GM12878 (cell line): ENCODE measurements around the gene SMPD2. TPM values are rescaled to one million over a fixed set of nuclear protein-coding genes. Genes with fewer than 3 reads are reported as not detected.

Source experiments
- ATAC-seq: fragments of 200-7000 bp; cut with Tn5 transposase; 3 replicates; pipeline ENCODE4 v1.9.1; 2020; ENCODE audit warnings: mild to moderate bottlenecking, moderate library complexity
- BruUV-seq: library from RNA; stranded (reverse); fragments of 400-500 nt; replicated peaks from 2 replicates; lab custom pipeline; 2021; lab: Mats Ljungman, UMichigan
- CTCF ChIA-PET: fragments of 300-600 bp; sonication (Branson Sonifier 250); formaldehyde crosslinking; extraction: SDS; loops from one replicate; lab custom pipeline; 2021; ENCODE audit warnings: inconsistent platforms; lab: Yijun Ruan, JAX
- POLR2A ChIA-PET: fragments of 350-600 bp; formaldehyde crosslinking; extraction: SDS; loops from one replicate; lab custom pipeline; 2021; ENCODE audit warnings: inconsistent platforms; lab: Charles Lee
- RAD21 ChIA-PET: fragments of 300-600 bp; sonication (Branson Sonifier 250); formaldehyde crosslinking; loops from one replicate; lab custom pipeline; 2023; ENCODE audit warnings: antibody characterized with exemption; ENCODE audit not compliant: unreplicated experiment; lab: Charles Lee
- SMC1A ChIA-PET: fragments of 300-600 bp; sonication (Branson Sonifier 250); formaldehyde crosslinking; loops from one replicate; lab custom pipeline; 2023; ENCODE audit not compliant: unreplicated experiment, uncharacterized antibody; lab: Charles Lee
- DNase-seq: peaks from one replicate; pipeline ENCODE4 v3.0.0-alpha.2; 2011; ENCODE audit warnings: low read depth, low spot score
- FAIRE-seq: peaks from 3 replicates; lab custom pipeline; 2011; peaks lifted over from hg19 to GRCh38; lab: Jason Lieb, UNC
- H2AFZ ChIP-seq: 2 replicates; pipeline ENCODE4 v1.6.0; 2011; ENCODE audit warnings: low read depth, low read length, control low read depth; ENCODE audit not compliant: control insufficient read depth
- H3K27ac ChIP-seq: 2 replicates; pipeline ENCODE4 v1.5.1; 2011; ENCODE audit warnings: control low read depth; ENCODE audit not compliant: control insufficient read depth, insufficient read depth
- H3K27me3 ChIP-seq, 2 experiments: replicated peaks in 1 of 2; 2 replicates each; pipeline versions ENCODE4 v1.6.0 to v1.6.1; 2011; ENCODE audit warnings: low read length in 1 of 2; ENCODE audit not compliant: control insufficient read depth in 2 of 2, insufficient read depth in 2 of 2
- H3K36me3 ChIP-seq, 2 experiments: 2 replicates each; pipeline ENCODE4 v1.5.1; 2011; ENCODE audit warnings: low read length in 1 of 2; ENCODE audit not compliant: control insufficient read depth in 2 of 2, insufficient read depth in 2 of 2
- H3K4me1 ChIP-seq: 2 replicates; pipeline ENCODE4 v1.6.1; 2011; ENCODE audit warnings: mild to moderate bottlenecking, low read length, moderate library complexity, mixed read lengths; ENCODE audit not compliant: control insufficient read depth, insufficient read depth
- H3K4me2 ChIP-seq: 2 replicates; pipeline ENCODE4 v1.6.0; 2011; ENCODE audit warnings: control low read depth; ENCODE audit not compliant: control insufficient read depth, insufficient read depth
- H3K4me3 ChIP-seq: fragments of 200-600 bp; sonication (generic); 2 replicates; pipeline ENCODE4 v1.5.1; 2016
- H3K79me2 ChIP-seq: 2 replicates; pipeline ENCODE4 v1.6.0; 2011; ENCODE audit warnings: low read length; ENCODE audit not compliant: control insufficient read depth, insufficient read depth
- H3K9ac ChIP-seq: 2 replicates; pipeline ENCODE4 v1.8.0; 2011; ENCODE audit warnings: low read length, control low read depth, mixed read lengths; ENCODE audit not compliant: control insufficient read depth, insufficient read depth
- H3K9me3 ChIP-seq: replicated peaks from 3 replicates; pipeline ENCODE4 v1.5.1; 2011; ENCODE audit warnings: mild to moderate bottlenecking, low read length; ENCODE audit not compliant: control insufficient read depth, insufficient read depth
- H4K20me1 ChIP-seq: 2 replicates; pipeline ENCODE4 v1.6.0; 2011; ENCODE audit not compliant: control insufficient read depth, insufficient read depth
- BACH1 ChIP-seq: fragments of 450-650 bp; IDR thresholded peaks from 2 replicates; pipeline ENCODE4 v1.6.1; 2017; ENCODE audit warnings: mild to moderate bottlenecking, borderline replicate concordance
- BMI1 ChIP-seq: fragments of 450-650 bp; IDR thresholded peaks from 2 replicates; pipeline ENCODE4 v1.6.1; 2016; ENCODE audit warnings: mild to moderate bottlenecking, moderate library complexity, borderline replicate concordance
- CHD4 ChIP-seq: fragments of 200-600 bp; sonication (generic); IDR thresholded peaks from 2 replicates; pipeline ENCODE4 v1.6.1; 2016; ENCODE audit warnings: mild to moderate bottlenecking
- EGR1 ChIP-seq, 2 experiments: IDR thresholded peaks; 1 replicate in 1 of 2; 2 replicates in 1 of 2; pipeline ENCODE4 v1.6.1; 2011 to 2012; ENCODE audit warnings: low read depth in 2 of 2, low read length in 2 of 2, borderline replicate concordance in 1 of 2, mild to moderate bottlenecking in 1 of 2, moderate library complexity in 1 of 2
- ESRRA ChIP-seq: IDR thresholded peaks from 2 replicates; pipeline ENCODE4 v1.6.1; 2012; ENCODE audit warnings: mild to moderate bottlenecking, low read length, improper control_type of control experiment
- EZH2 ChIP-seq: IDR thresholded peaks from 2 replicates; pipeline ENCODE4 v1.6.1; 2012; ENCODE audit warnings: low read depth, mild to moderate bottlenecking, control low read depth, inconsistent platforms, low read length, borderline replicate concordance; ENCODE audit not compliant: control insufficient read depth
- HDGF ChIP-seq: fragments of 450-650 bp; IDR thresholded peaks from 2 replicates; pipeline ENCODE4 v1.6.1; 2016; ENCODE audit warnings: antibody characterized with exemption
- KAT2A ChIP-seq: conservative IDR thresholded peaks from 2 replicates; pipeline ENCODE4 v1.6.1; 2011; ENCODE audit warnings: low read depth, low read length; ENCODE audit not compliant: control insufficient read depth
- KLF5 ChIP-seq: fragments of 450-650 bp; IDR thresholded peaks from 2 replicates; pipeline ENCODE4 v1.6.1; 2014; ENCODE audit warnings: mild to moderate bottlenecking; ENCODE audit not compliant: partially characterized antibody
- LARP7 ChIP-seq: fragments of 450-650 bp; IDR thresholded peaks from 2 replicates; pipeline ENCODE4 v1.6.1; 2017; ENCODE audit warnings: mild to moderate bottlenecking
- MTA3 ChIP-seq: IDR thresholded peaks from 2 replicates; pipeline ENCODE4 v1.6.1; 2012; ENCODE audit warnings: low read length, inconsistent platforms, borderline replicate concordance
- MYC ChIP-seq: IDR thresholded peaks from 2 replicates; pipeline ENCODE4 v1.6.1; 2011; ENCODE audit warnings: mild to moderate bottlenecking, low read length, moderate library complexity, inconsistent platforms; ENCODE audit not compliant: insufficient read depth, insufficient replicate concordance, insufficient read length, severe bottlenecking
- NFYA ChIP-seq: IDR thresholded peaks from 2 replicates; pipeline ENCODE4 v1.6.1; 2011; ENCODE audit warnings: low read depth, mild to moderate bottlenecking, low read length, improper control_type of control experiment, borderline replicate concordance
- NRF1 ChIP-seq: conservative IDR thresholded peaks from 2 replicates; pipeline ENCODE4 v1.6.1; 2011; ENCODE audit warnings: mild to moderate bottlenecking, low read depth, low read length, improper control_type of control experiment
- PAX5 ChIP-seq: IDR thresholded peaks from 2 replicates; pipeline ENCODE4 v1.6.1; 2011; ENCODE audit warnings: low read depth, low read length, borderline replicate concordance
- POU2F2 ChIP-seq: IDR thresholded peaks from 3 replicates; pipeline ENCODE4 v1.6.1; 2011; ENCODE audit warnings: low read depth, mild to moderate bottlenecking, low read length, borderline replicate concordance
- SIX5 ChIP-seq: IDR thresholded peaks from 2 replicates; pipeline ENCODE4 v1.6.1; 2011; ENCODE audit warnings: mild to moderate bottlenecking, low read depth, low read length, moderate library complexity; ENCODE audit not compliant: severe bottlenecking
- SMC3 ChIP-seq: IDR thresholded peaks from 2 replicates; pipeline ENCODE4 v1.6.1; 2011; ENCODE audit warnings: low read length, improper control_type of control experiment, borderline replicate concordance
- SUPT20H ChIP-seq: IDR thresholded peaks from 2 replicates; pipeline ENCODE4 v1.6.1; 2011; ENCODE audit warnings: low read depth, mild to moderate bottlenecking, low read length, moderate library complexity, borderline replicate concordance; ENCODE audit not compliant: control insufficient read depth
- TCF3 ChIP-seq: IDR thresholded peaks from 2 replicates; pipeline ENCODE4 v1.6.1; 2012; ENCODE audit warnings: low read depth, mild to moderate bottlenecking, low read length, borderline replicate concordance; ENCODE audit not compliant: insufficient read depth
- WGBS: methylation state at CpG from one replicate; pipeline ENCODE4 v1.1.6; 2016; ENCODE audit warnings: low lambda C conversion rate; ENCODE audit not compliant: insufficient replicate concordance, insufficient coverage; ENCODE audit errors: missing lambda C conversion rate; 5-methylcytosine and 5-hydroxymethylcytosine counted together
- in situ Hi-C: fragments of 300-500 bp; cut with MboI; formaldehyde crosslinking; loops from 9 replicates; pipeline ENCODE4 v1.14.3; 2018; ENCODE audit warnings: mixed read lengths
- intact Hi-C: fragments of 100-400 bp; cut with micrococcal nuclease; formaldehyde crosslinking; loops from one replicate; pipeline ENCODE4 v1.14.2; 2022; ENCODE audit not compliant: unreplicated experiment
- polyA plus RNA-seq, 11 experiments: library from polyadenylated mRNA; depleted of rRNA in 4 of 11; unstranded in 6 of 11; stranded (reverse) in 5 of 11; fragments of >200 nt; fragmentation: Nextera tagmentation in 4 of 11; fragmentation: Illumina TruSeq in 1 of 11; extraction: Ambion mirVana in 4 of 11; extraction: Trizol in 1 of 11; gene quantifications; 1 replicate in 1 of 11; 2 replicates in 10 of 11; pipeline versions ENCODE4 v1.2.1 to v1.2.3, GENCODE V29; 2011 to 2016; ENCODE audit warnings: inconsistent platforms in 2 of 11, missing spikeins in 2 of 11, low read depth in 1 of 11
- total RNA-seq, 4 experiments: library from RNA; depleted of rRNA in 3 of 4; stranded (reverse); fragments of >200 nt in 3 of 4; fragmentation: Illumina TruSeq in 1 of 4; extraction: Trizol in 1 of 4; gene quantifications; 2 replicates each; pipeline versions ENCODE4 v1.2.1 to v1.2.3, GENCODE V29; 2013 to 2021

Gene SMPD2
- total and polyA plus RNA-seq, 10 of the 15 experiments (the other 5 are each of a cell fraction or from before 2014, with no cell fraction given) = 0.06 to 15.4 (median 9.7) TPM

GRCh38 chr6:109393886-109394281, 46.6 kb upstream of the SMPD2 start:
- H3K9ac ChIP-seq = no peak overlapping the region
- no peak overlapping the region for H3K4me2 ChIP-seq
- WGBS = 52% methylated on average over 2 of the region's 2 CpGs
- H3K9me3 ChIP-seq = no peaks in the 10 kb centered on the region
- in situ Hi-C loops = no loop called here
- BruUV-seq = no TSS peak
- no peak overlapping the region for H3K27ac ChIP-seq
- CTCF ChIA-PET = interaction anchor here (1.1 kb wide), 1 partner anchor 9 kb away, joined by 3 read pairs; no protein-coding TSS in a partner anchor
- no peak overlapping the region for H3K4me3 ChIP-seq
- ATAC-seq = no peak
- SMC1A ChIA-PET = interaction anchor here (1.4 to 1.8 kb wide), 2 partner anchors 10 to 206 kb away, joined by 5 to 8 read pairs; no protein-coding TSS in a partner anchor
- no peaks in the 10 kb centered on the region for H4K20me1 ChIP-seq
- no peaks in the 10 kb centered on the region for H3K36me3 ChIP-seq
- DNase-seq = no peak
- no peaks in the 10 kb centered on the region for H3K79me2 ChIP-seq
- intact Hi-C loops = no loop called here
- peaks cover 3% of the 10 kb centered on the region; the same call in 1 of the 2 replicates for H3K4me1 ChIP-seq
- H2AFZ ChIP-seq = no peak overlapping the region
- POLR2A ChIA-PET = interaction anchor here (0.7 kb wide), 1 partner anchor 60 kb away, joined by 5 read pairs; no protein-coding TSS in a partner anchor
- no peaks in the 10 kb centered on the region for H3K27me3 ChIP-seq
- RAD21 ChIA-PET = interaction anchor here (1.2 to 1.4 kb wide), 2 partner anchors 10 to 206 kb away, joined by 3 read pairs; no protein-coding TSS in a partner anchor
- no peak for FAIRE-seq
- TF ChIP-seq MYC = no peak
- TF ChIP-seq CHD4 = no peak
- TF ChIP-seq PAX5 = no peak
- TF ChIP-seq EGR1 (IDR thresholded peaks at IDR 0.05; ENCODE audit: borderline replicate concordance in 1 of 2, low read depth in 2 of 2, low read length in 2 of 2) = no peak
- no peak for TF ChIP-seq NFYA
- TF ChIP-seq SIX5 = no peak
- no peak for TF ChIP-seq TCF3
- no peak for TF ChIP-seq BMI1
- TF ChIP-seq HDGF = no peak
- TF ChIP-seq LARP7 = no peak
- TF ChIP-seq SMC3 = no peak
- TF ChIP-seq ESRRA = no peak
- no peak for TF ChIP-seq KLF5
- TF ChIP-seq BACH1 = no peak
- no peak for TF ChIP-seq POU2F2
- TF ChIP-seq MTA3 = no peak
- TF ChIP-seq KAT2A = no peak
- TF ChIP-seq EZH2 = no peak
- no peak for TF ChIP-seq NRF1
- no peak for TF ChIP-seq SUPT20H
